ENCODE data around the gene PAK1. TPM values are rescaled to one million over a fixed set of nuclear protein-coding genes. Genes with fewer than 3 reads are reported as not detected.

The PAK1 gene
- total and polyA plus RNA-seq, 2 donors: 27.7 to 36.6 TPM

DNA sequence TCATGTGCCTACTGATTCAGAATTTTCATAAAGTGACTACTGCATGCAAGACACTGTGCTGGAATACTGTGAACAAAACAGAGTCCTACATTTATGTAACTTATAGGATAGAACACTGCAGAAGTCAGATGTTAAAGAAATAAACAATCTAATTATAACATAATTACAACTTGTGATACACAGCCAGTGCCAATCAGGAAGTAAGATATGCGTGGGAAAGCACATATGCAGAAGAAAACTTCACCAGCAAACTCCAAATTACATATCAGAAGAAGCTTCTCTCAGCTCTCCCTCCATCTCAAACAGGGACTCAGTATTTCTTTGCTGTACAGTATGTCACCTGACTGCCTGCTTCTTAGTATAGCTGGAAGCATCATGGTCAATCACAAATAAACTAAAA is 37.4 kb downstream of the PAK1 start:
- no peak overlapping the region for H3K4me3 ChIP-seq (ENCODE audit: low read length in 2 of 2)
- H3K27ac ChIP-seq (ENCODE audit: low read depth in 1 of 2, low read length in 1 of 2): peak overlapping the region in 1 of 2 donors; percentile 1
- H3K36me3 ChIP-seq (ENCODE audit: control insufficient read depth in 2 of 2, insufficient read depth in 2 of 2, low read length in 1 of 2): no peaks in the 10 kb centered on the region
- no peaks in the 10 kb centered on the region for H3K27me3 ChIP-seq (ENCODE audit: control insufficient read depth in 2 of 2, insufficient read depth in 1 of 2, low read length in 1 of 2)
- 19% methylated on average over 1 of the region's 1 CpG for WGBS
- no peak for DNase-seq (ENCODE audit: low read depth in 6 of 9, low spot score in 9 of 9)
- peaks cover 3 to 11% of the 10 kb centered on the region in 2 donors for H3K4me1 ChIP-seq (ENCODE audit: control insufficient read depth in 2 of 2, insufficient read depth in 2 of 2, low read length in 2 of 2)
- H3K9me3 ChIP-seq (ENCODE audit: control insufficient read depth in 2 of 2, insufficient read depth in 1 of 2, low read length in 1 of 2): no peaks in the 10 kb centered on the region

DNA sequence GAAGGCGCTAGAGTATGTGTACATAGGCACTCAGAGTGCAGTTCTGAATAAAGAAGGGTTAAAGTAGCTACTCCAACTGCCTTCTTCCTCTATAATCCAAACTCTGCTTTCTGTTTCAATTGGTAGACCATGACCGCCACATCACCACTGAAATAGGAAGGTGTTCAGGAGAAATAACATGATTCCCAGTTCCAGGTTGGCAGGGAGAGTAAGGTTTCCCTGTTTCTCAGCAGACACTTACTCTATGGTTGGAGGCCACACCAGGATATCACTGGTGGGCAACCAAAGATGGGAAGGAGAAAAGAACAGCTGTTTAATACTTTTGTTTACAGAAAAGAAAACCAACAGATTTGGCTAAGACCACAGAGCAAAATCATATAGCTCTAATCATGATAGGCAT is 37.9 kb downstream of the PAK1 start:
- no peak for DNase-seq (ENCODE audit: low read depth in 6 of 9, low spot score in 9 of 9)
- WGBS: 65% methylated on average over 2 of the region's 2 CpGs
- H3K9me3 ChIP-seq (ENCODE audit: control insufficient read depth in 2 of 2, insufficient read depth in 1 of 2, low read length in 1 of 2): no peaks in the 10 kb centered on the region
- peaks cover 3 to 11% of the 10 kb centered on the region in 2 donors for H3K4me1 ChIP-seq (ENCODE audit: control insufficient read depth in 2 of 2, insufficient read depth in 2 of 2, low read length in 2 of 2)
- no peak overlapping the region for H3K4me3 ChIP-seq (ENCODE audit: low read length in 2 of 2)
- peak overlapping the region in 1 of 2 donors; percentile 1 for H3K27ac ChIP-seq (ENCODE audit: low read depth in 1 of 2, low read length in 1 of 2)
- no peaks in the 10 kb centered on the region for H3K27me3 ChIP-seq (ENCODE audit: control insufficient read depth in 2 of 2, insufficient read depth in 1 of 2, low read length in 1 of 2)
- H3K36me3 ChIP-seq (ENCODE audit: control insufficient read depth in 2 of 2, insufficient read depth in 2 of 2, low read length in 1 of 2): no peaks in the 10 kb centered on the region

DNA sequence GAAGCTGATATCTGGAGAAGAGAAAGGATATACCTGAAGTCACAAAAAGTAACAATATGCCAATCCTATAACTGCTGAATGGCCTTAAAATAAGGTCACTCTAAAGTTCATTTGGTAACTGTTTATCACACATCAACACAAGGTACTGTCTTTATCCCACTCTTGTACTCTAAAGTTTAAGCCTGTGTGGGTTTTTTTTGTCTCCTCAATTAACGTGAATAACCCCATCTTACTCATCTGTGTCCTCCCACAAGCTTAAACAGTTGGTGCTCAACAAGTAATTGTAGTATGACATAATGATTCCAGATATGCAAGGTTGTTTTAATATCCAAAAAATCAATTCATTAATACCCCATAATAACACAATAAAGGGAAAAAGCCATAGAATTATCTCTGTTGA is 42.1 kb downstream of the PAK1 start:
- no peak for DNase-seq (ENCODE audit: low read depth in 6 of 9, low spot score in 9 of 9)
- no peaks in the 10 kb centered on the region for H3K36me3 ChIP-seq (ENCODE audit: control insufficient read depth in 2 of 2, insufficient read depth in 2 of 2, low read length in 1 of 2)
- no peaks in the 10 kb centered on the region for H3K9me3 ChIP-seq (ENCODE audit: control insufficient read depth in 2 of 2, insufficient read depth in 1 of 2, low read length in 1 of 2)
- no peak overlapping the region for H3K27ac ChIP-seq (ENCODE audit: low read depth in 1 of 2, low read length in 1 of 2)
- no peaks in the 10 kb centered on the region for H3K27me3 ChIP-seq (ENCODE audit: control insufficient read depth in 2 of 2, insufficient read depth in 1 of 2, low read length in 1 of 2)
- WGBS: 91% methylated on average over 1 of the region's 1 CpG
- H3K4me1 ChIP-seq (ENCODE audit: control insufficient read depth in 2 of 2, insufficient read depth in 2 of 2, low read length in 2 of 2): no peaks in the 10 kb centered on the region
- no peak overlapping the region for H3K4me3 ChIP-seq (ENCODE audit: low read length in 2 of 2)

DNA sequence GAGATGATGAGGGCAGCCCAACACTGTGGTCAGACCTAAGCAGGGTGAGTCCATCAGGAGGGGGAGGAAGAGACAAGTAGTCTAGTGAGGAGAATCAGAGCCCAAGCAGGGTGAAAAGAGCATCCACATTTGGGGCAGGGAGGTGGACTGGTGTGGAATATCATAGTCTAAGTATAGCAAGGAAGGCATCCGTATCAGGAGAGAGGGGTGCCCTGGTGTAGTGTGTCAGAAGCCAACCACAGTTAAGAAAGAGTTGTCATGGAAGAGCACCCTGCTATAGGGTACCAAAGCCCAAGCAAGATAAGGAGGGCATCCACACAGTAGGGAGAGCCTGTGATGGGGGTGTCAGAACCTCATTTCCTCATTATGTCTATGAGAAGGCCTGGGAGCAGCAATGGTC is 45.3 kb downstream of the PAK1 start:
- Histone ChIP-seq H3K27ac (ENCODE audit: low read depth in 1 of 2, low read length in 1 of 2) (no peak overlapping the region), H3K36me3 (ENCODE audit: control insufficient read depth in 2 of 2, insufficient read depth in 2 of 2, low read length in 1 of 2) (no peaks in the 10 kb centered on the region), H3K9me3 (ENCODE audit: control insufficient read depth in 2 of 2, insufficient read depth in 1 of 2, low read length in 1 of 2) (no peaks in the 10 kb centered on the region), H3K4me3 (ENCODE audit: low read length in 2 of 2) (no peak overlapping the region), H3K4me1 (ENCODE audit: control insufficient read depth in 2 of 2, insufficient read depth in 2 of 2, low read length in 2 of 2) (no peaks in the 10 kb centered on the region), H3K27me3 (ENCODE audit: control insufficient read depth in 2 of 2, insufficient read depth in 1 of 2, low read length in 1 of 2) (no peaks in the 10 kb centered on the region)
- DNase-seq (ENCODE audit: low read depth in 6 of 9, low spot score in 9 of 9): no peak
- WGBS: 100% methylated on average over 1 of the region's 1 CpG

DNA sequence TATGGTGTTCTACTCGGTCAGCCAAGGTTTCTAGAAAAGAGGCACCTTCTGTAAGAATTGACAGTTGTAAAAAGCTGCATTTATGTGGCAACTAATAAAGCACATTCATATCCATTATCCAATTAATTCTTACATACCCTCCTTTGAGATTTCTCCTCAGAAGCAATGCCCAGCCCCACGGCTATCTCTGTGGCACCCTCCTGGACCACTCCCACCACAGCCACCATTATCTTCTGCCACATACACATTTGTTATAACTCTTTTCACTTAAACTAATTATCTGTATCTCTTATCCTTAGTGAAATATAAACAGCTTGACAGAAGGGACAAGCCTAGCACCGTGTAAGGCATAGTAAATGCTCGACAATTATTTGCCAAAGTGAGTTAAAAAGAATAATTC is 48.5 kb downstream of the PAK1 start:
- H3K4me1 ChIP-seq (ENCODE audit: control insufficient read depth in 2 of 2, insufficient read depth in 2 of 2, low read length in 2 of 2): no peaks in the 10 kb centered on the region
- H3K4me3 ChIP-seq (ENCODE audit: low read length in 2 of 2): no peak overlapping the region
- H3K9me3 ChIP-seq (ENCODE audit: control insufficient read depth in 2 of 2, insufficient read depth in 1 of 2, low read length in 1 of 2): no peaks in the 10 kb centered on the region
- DNase-seq (ENCODE audit: low read depth in 6 of 9, low spot score in 9 of 9): no peak
- WGBS: 98% methylated on average over 4 of the region's 4 CpGs
- H3K36me3 ChIP-seq (ENCODE audit: control insufficient read depth in 2 of 2, insufficient read depth in 2 of 2, low read length in 1 of 2): no peaks in the 10 kb centered on the region
- no peak overlapping the region for H3K27ac ChIP-seq (ENCODE audit: low read depth in 1 of 2, low read length in 1 of 2)
- no peaks in the 10 kb centered on the region for H3K27me3 ChIP-seq (ENCODE audit: control insufficient read depth in 2 of 2, insufficient read depth in 1 of 2, low read length in 1 of 2)

DNA sequence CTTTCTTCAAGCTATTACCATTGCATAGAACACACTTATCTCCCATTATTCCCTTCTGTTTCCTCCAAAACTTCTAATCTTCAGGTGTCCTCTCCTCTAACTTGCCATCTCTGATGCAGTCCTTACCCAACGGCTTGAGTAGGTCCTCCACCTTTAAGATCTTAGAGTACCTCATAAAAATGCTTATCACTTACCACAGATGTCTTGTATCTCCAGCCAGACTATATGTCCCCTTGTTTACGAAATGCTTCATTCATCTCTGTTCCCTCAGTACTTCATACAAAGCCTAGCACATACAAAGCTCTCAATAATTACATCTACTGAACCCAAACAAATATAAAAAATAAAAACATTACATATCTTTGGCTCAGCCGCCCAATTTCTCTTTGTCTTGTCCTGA is 49.2 kb downstream of the PAK1 start:
- no peak overlapping the region for H3K27ac ChIP-seq (ENCODE audit: low read depth in 1 of 2, low read length in 1 of 2)
- H3K27me3 ChIP-seq (ENCODE audit: control insufficient read depth in 2 of 2, insufficient read depth in 1 of 2, low read length in 1 of 2): no peaks in the 10 kb centered on the region
- no peak overlapping the region for H3K4me3 ChIP-seq (ENCODE audit: low read length in 2 of 2)
- DNase-seq (ENCODE audit: low read depth in 6 of 9, low spot score in 9 of 9): no peak
- H3K36me3 ChIP-seq (ENCODE audit: control insufficient read depth in 2 of 2, insufficient read depth in 2 of 2, low read length in 1 of 2): no peaks in the 10 kb centered on the region
- H3K9me3 ChIP-seq (ENCODE audit: control insufficient read depth in 2 of 2, insufficient read depth in 1 of 2, low read length in 1 of 2): no peaks in the 10 kb centered on the region
- WGBS: 97% methylated on average over 3 of the region's 3 CpGs
- no peaks in the 10 kb centered on the region for H3K4me1 ChIP-seq (ENCODE audit: control insufficient read depth in 2 of 2, insufficient read depth in 2 of 2, low read length in 2 of 2)

DNA sequence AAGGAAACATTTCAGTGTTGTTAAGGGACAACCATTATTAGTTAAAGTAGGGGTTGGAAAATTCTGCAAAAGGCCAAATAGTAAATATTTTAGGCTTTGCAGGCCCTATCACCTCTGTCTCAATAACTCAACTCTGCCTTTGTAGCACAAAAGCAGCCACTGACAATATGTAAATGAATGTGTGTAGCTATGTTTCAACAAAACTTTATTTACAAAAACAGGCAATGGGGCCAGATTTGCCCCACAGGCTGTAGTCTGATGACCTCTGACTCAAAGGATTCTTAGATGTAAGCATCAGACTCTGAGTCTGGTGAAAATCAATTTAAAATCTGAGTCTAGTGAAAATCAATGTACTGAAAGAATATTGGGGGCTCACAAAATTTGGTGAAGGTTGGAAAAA is 50.3 kb downstream of the PAK1 start:
- H3K27ac ChIP-seq (ENCODE audit: low read depth in 1 of 2, low read length in 1 of 2): no peak overlapping the region
- H3K4me3 ChIP-seq (ENCODE audit: low read length in 2 of 2): no peak overlapping the region
- H3K27me3 ChIP-seq (ENCODE audit: control insufficient read depth in 2 of 2, insufficient read depth in 1 of 2, low read length in 1 of 2): no peaks in the 10 kb centered on the region
- no peaks in the 10 kb centered on the region for H3K36me3 ChIP-seq (ENCODE audit: control insufficient read depth in 2 of 2, insufficient read depth in 2 of 2, low read length in 1 of 2)
- no peak for DNase-seq (ENCODE audit: low read depth in 6 of 9, low spot score in 9 of 9)
- H3K4me1 ChIP-seq (ENCODE audit: control insufficient read depth in 2 of 2, insufficient read depth in 2 of 2, low read length in 2 of 2): no peaks in the 10 kb centered on the region
- no peaks in the 10 kb centered on the region for H3K9me3 ChIP-seq (ENCODE audit: control insufficient read depth in 2 of 2, insufficient read depth in 1 of 2, low read length in 1 of 2)

DNA sequence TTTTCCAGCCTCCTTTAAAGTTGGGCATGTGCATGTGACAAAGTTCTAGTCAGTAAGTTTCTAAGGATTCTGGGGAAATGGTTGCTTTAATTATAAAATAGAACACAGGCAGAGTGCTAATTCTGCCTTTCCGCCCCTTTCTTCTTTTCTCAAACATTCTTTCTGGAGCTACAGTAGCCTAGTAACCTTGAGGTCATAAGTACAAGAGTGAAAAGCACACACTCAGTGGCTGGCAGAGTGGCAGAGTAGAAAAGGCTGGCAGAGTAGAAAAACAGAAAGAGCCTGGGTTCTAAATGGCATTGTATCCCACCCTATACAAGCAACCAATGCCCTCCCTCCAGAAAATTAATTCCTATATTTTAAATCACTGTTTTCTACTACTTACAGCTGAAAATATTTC is 51.2 kb downstream of the PAK1 start:
- Histone ChIP-seq H3K27me3 (ENCODE audit: control insufficient read depth in 2 of 2, insufficient read depth in 1 of 2, low read length in 1 of 2) (no peaks in the 10 kb centered on the region), H3K9me3 (ENCODE audit: control insufficient read depth in 2 of 2, insufficient read depth in 1 of 2, low read length in 1 of 2) (no peaks in the 10 kb centered on the region), H3K36me3 (ENCODE audit: control insufficient read depth in 2 of 2, insufficient read depth in 2 of 2, low read length in 1 of 2) (no peaks in the 10 kb centered on the region), H3K4me1 (ENCODE audit: control insufficient read depth in 2 of 2, insufficient read depth in 2 of 2, low read length in 2 of 2) (no peaks in the 10 kb centered on the region), H3K27ac (ENCODE audit: low read depth in 1 of 2, low read length in 1 of 2) (no peak overlapping the region), H3K4me3 (ENCODE audit: low read length in 2 of 2) (no peak overlapping the region)
- DNase-seq (ENCODE audit: low read depth in 6 of 9, low spot score in 9 of 9): no peak
- 93% methylated on average over 1 of the region's 1 CpG for WGBS

DNA sequence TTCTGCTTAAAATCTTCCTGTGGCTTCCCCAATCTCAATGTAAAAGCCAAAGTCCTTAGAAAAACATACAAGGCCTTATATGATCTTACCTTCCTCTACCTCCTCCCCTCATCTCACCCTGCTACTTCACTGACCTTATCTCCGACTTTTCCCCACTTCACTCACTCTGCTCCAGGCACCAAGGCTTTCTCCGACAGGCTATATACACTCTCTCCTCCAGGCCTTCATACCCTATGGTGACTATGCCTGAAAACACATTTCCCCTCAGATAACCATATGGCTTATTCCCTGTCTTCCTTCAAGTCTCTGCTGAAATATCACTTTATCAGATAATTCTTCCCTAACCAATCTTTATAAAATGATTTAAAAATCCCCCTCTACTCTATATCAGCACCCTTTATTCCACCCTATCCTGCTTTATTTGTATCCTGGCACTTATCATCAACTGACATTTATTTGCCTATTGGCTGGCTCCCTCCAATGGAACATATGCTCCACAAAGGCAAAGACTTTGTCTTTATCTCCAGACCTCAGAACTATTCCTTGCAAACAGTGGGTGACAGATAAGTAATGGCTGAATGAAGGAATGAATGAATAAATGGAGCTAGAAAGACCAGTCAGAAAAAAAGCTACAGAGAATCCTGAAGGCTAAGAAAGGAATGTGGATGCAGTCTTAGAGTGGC is 52.7 kb downstream of the PAK1 start:
- no peak overlapping the region for H3K27ac ChIP-seq (ENCODE audit: low read depth in 1 of 2, low read length in 1 of 2)
- 98% methylated on average over 2 of the region's 2 CpGs for WGBS
- no peak overlapping the region for H3K4me3 ChIP-seq (ENCODE audit: low read length in 2 of 2)
- H3K4me1 ChIP-seq (ENCODE audit: control insufficient read depth in 2 of 2, insufficient read depth in 2 of 2, low read length in 2 of 2): no peaks in the 10 kb centered on the region
- H3K27me3 ChIP-seq (ENCODE audit: control insufficient read depth in 2 of 2, insufficient read depth in 1 of 2, low read length in 1 of 2): no peaks in the 10 kb centered on the region
- no peaks in the 10 kb centered on the region for H3K36me3 ChIP-seq (ENCODE audit: control insufficient read depth in 2 of 2, insufficient read depth in 2 of 2, low read length in 1 of 2)
- H3K9me3 ChIP-seq (ENCODE audit: control insufficient read depth in 2 of 2, insufficient read depth in 1 of 2, low read length in 1 of 2): no peaks in the 10 kb centered on the region
- no peak for DNase-seq (ENCODE audit: low read depth in 6 of 9, low spot score in 9 of 9)

Data from thymus (tissue), 11 donors.